GM19025 (cell line): Measurements from ENCODE around the gene OR2S2.
"Not testable (repeated sequence)": the region's sequence is repeated elsewhere in the genome, so short reads cannot be mapped to it uniquely, and the experiment has no call there.

Source experiments
- ATAC-seq: cut with Tn5 transposase; IDR thresholded peaks from one replicate; pipeline ENCODE4 v1.9.1; 2021; ENCODE audit warnings: mild to moderate bottlenecking, low read depth, moderate library complexity; ENCODE audit not compliant: unreplicated experiment

OR2S2 gene

GRCh38 chr9:35935261-35935660 is 22.7 kb downstream of the OR2S2 start:
- no peak for ATAC-seq

- not testable (repeated sequence) for ATAC-seq
These were observed 23.9 kb downstream of the OR2S2 start for GRCh38 chr9:35934069-35934468.

GRCh38 chr9:35933550-35934067 is 24.3 kb downstream of the OR2S2 start:
- ATAC-seq = no peak

GRCh38 chr9:35932735-35933134 is 25.2 kb downstream of the OR2S2 start:
- no peak for ATAC-seq

- no peak for ATAC-seq
These were observed 27.0 kb downstream of the OR2S2 start for GRCh38 chr9:35930989-35931388.

- no peak for ATAC-seq
These were observed 27.4 kb downstream of the OR2S2 start for GRCh38 chr9:35930521-35930920.

GRCh38 chr9:35929453-35929718 is 28.6 kb downstream of the OR2S2 start:
- no peak for ATAC-seq

GRCh38 chr9:35928591-35929452 is 29.1 kb downstream of the OR2S2 start:
- no peak for ATAC-seq

GRCh38 chr9:35923927-35924763 is 33.8 kb downstream of the OR2S2 start:
- no peak for ATAC-seq

GRCh38 chr9:35923598-35923926 is 34.4 kb downstream of the OR2S2 start:
- ATAC-seq = no peak

GRCh38 chr9:35920051-35920620 is 37.8 kb downstream of the OR2S2 start:
- no peak for ATAC-seq

- no peak for ATAC-seq
These were observed 38.5 kb downstream of the OR2S2 start for GRCh38 chr9:35919212-35920008.

- ATAC-seq = no peak
These were observed 39.2 kb downstream of the OR2S2 start for GRCh38 chr9:35918780-35919179.

- no peak for ATAC-seq
These were observed 40.7 kb downstream of the OR2S2 start for GRCh38 chr9:35917261-35917660.

GRCh38 chr9:35915681-35916294 is 42.2 kb downstream of the OR2S2 start:
- no peak for ATAC-seq

- ATAC-seq = no peak
These were observed 43.6 kb downstream of the OR2S2 start for GRCh38 chr9:35914301-35914807.

GRCh38 chr9:35913429-35913828 is 44.5 kb downstream of the OR2S2 start:
- ATAC-seq = not testable (repeated sequence)

GRCh38 chr9:35912791-35913400 is 45.1 kb downstream of the OR2S2 start:
- no peak for ATAC-seq

- ATAC-seq = no peak
These were observed 46.3 kb downstream of the OR2S2 start for GRCh38 chr9:35911690-35912089.
